Prostate gland (tissue), 2 donors: ENCODE data around the gene PPP1R37. TPM values are rescaled to one million over a fixed set of nuclear protein-coding genes. Genes with fewer than 3 reads are reported as not detected.

Experiments
- DNase-seq: peaks from one replicate; pipeline ENCODE4 v3.0.0-alpha.2; 2019; ENCODE audit warnings: low spot score
- H3K27ac ChIP-seq, 2 donors: fragments of 200-600 bp; sonication (generic); 2 replicates each; pipeline ENCODE4 v1.5.1; 2017 to 2019
- H3K27me3 ChIP-seq: fragments of 200-600 bp; sonication (generic); replicated peaks from 2 replicates; pipeline ENCODE4 v1.5.1; 2019; ENCODE audit not compliant: insufficient read depth
- H3K36me3 ChIP-seq, 2 donors: fragments of 200-600 bp; sonication (generic); 1 replicate in 1 of 2; 2 replicates in 1 of 2; pipeline versions ENCODE4 v1.5.1 to v1.8.1; 2017 to 2019
- H3K4me1 ChIP-seq: fragments of 200-600 bp; sonication (generic); replicated peaks from 2 replicates; pipeline ENCODE4 v1.5.1; 2019
- H3K4me3 ChIP-seq, 2 donors: fragments of 200-600 bp; sonication (generic); 2 replicates each; pipeline ENCODE4 v1.5.1; 2017 to 2019
- H3K9me3 ChIP-seq: fragments of 200-600 bp; sonication (generic); 2 replicates; pipeline ENCODE4 v1.5.1; 2017
- CTCF ChIP-seq, 4 experiments: fragments of 200-600 bp in 2 of 4; fragments of 450-650 bp in 2 of 4; sonication (generic) in 2 of 4; IDR thresholded peaks; 1 replicate in 3 of 4; 2 replicates in 1 of 4; pipeline ENCODE4 v1.5.1; 2016 to 2019; ENCODE audit warnings: antibody characterized with exemption in 4 of 4, mild to moderate bottlenecking in 2 of 4, moderate library complexity in 2 of 4
- POLR2A ChIP-seq: fragments of 450-650 bp; IDR thresholded peaks from one replicate; pipeline ENCODE4 v1.6.1; 2016; ENCODE audit warnings: antibody characterized with exemption, mild to moderate bottlenecking
- POLR2AphosphoS5 ChIP-seq: sonication (generic); formaldehyde crosslinking; IDR thresholded peaks from one replicate; pipeline ENCODE4 v1.6.1; 2017; ENCODE audit warnings: antibody characterized with exemption
- WGBS: methylation state at CpG from one replicate; pipeline ENCODE4 v1.1.5; 2018; 5-methylcytosine and 5-hydroxymethylcytosine counted together
- intact Hi-C: fragments of 100-400 bp; cut with DNase I; formaldehyde crosslinking; loops from one replicate; pipeline ENCODE4 v1.14.2; 2022
- total RNA-seq, 2 donors: library from RNA; depleted of rRNA; stranded (reverse); fragments of >200 nt; gene quantifications; one replicate each; pipeline ENCODE4 v1.1.0, GENCODE V29; 2016

PPP1R37 gene
- total RNA-seq, 2 donors from 2014 or later: 50.1 to 90.3 TPM

DNA sequence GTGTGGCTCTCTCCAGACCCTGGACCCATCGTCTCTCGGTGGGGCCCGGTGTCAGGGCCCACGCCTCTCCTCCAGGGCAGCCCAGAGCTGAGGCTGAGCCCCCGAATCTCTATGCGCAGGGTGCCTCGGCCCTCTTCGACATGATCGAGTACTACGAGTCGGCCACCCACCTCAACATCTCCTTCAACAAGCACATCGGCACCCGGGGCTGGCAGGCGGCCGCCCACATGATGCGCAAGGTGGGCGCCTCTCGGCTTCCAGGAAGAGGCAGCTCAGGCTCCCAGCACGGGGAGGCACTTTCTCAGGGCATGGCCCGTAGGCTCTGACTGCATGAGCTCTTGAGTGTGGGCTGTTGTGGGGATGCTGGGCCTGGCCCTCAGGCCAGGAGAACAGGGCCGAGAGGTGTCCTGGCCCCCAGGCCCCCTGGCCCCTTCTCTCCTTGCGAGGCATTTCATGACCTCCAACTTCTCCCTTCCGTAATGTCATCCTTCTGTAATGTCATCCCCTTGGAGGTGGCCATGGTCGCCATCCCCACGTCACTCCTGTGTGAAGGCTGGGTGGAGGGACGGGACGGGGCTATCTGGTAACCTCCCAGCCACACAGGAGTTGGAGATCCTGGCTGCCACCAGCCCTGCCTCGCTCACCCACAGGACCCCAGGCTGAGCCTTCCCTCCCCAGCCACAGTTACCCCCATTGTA lies 48.4 kb downstream of the PPP1R37 start:
- Histone ChIP-seq H3K36me3 (peaks cover 0 to 13% of the 10 kb centered on the region in 2 donors), H3K4me1 (no peaks in the 10 kb centered on the region), H3K4me3 (no peak overlapping the region), H3K27ac (no peak overlapping the region), H3K27me3 (no peaks in the 10 kb centered on the region), H3K9me3 (no peaks in the 10 kb centered on the region)
- 94% methylated on average over 28 of the region's 28 CpGs for WGBS
- TF ChIP-seq POLR2A: no peak
- no peak for TF ChIP-seq POLR2AphosphoS5
- TF ChIP-seq CTCF (IDR thresholded peaks at IDR 0.05): no peak
- intact Hi-C loops: no loop called here
- DNase-seq: no peak

DNA sequence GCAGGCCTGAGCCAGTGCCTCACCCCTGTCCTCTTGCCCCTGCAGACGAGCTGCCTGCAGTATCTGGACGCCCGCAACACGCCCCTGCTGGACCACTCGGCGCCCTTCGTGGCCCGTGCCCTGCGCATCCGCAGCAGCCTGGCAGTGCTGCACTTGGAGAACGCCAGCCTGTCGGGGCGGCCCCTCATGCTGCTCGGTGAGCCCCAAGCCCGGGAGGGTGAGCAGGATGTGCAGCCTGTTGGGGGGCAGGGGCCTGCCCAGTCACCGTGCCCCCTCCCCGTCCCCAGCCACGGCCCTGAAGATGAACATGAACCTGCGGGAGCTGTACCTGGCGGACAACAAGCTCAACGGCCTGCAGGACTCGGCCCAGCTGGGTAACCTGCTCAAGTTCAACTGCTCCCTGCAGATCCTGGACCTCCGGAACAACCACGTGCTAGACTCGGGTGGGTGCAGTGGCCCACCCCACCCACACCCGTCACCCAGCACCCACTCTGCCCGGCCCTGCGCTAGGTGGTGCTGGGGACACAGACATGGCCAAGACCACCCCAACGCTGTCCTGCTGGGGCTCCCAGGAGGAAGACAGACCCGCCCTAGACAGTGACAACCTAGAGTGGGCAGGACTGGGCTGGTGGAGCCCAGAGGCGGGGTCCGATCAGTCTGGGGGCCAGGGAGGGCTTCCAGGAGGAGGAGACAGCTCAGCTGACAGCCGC lies 49.2 kb downstream of the PPP1R37 start:
- no peak overlapping the region for H3K27ac ChIP-seq
- intact Hi-C loops: no loop called here
- no peaks in the 10 kb centered on the region for H3K9me3 ChIP-seq
- no peaks in the 10 kb centered on the region for H3K4me1 ChIP-seq
- DNase-seq: no peak
- H3K27me3 ChIP-seq: no peaks in the 10 kb centered on the region
- WGBS: 94% methylated on average over 29 of the region's 33 CpGs
- H3K36me3 ChIP-seq: peaks cover 0 to 13% of the 10 kb centered on the region in 2 donors
- H3K4me3 ChIP-seq: no peak overlapping the region
- no peak for TF ChIP-seq CTCF (IDR thresholded peaks at IDR 0.05)

DNA sequence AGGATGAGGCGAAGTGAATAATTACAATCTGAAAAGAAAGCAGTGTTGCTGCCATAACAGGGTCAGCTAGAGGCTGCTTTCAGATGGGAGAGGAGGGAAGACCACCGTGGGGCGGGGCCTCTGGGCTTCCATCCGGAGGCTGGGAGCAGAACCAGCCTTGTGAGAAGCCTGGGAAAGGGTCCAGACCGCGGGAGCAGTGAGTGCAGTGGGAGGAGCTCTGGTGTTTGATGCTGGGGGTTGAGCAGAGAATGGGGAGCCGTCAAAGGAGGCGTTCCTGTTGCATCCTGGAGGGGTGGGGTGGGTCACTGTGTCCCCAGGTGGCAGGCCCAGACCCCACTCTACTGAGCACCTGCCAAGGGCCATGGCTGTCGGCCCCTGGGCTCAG lies 49.7 kb downstream of the PPP1R37 start:
- 60% methylated on average over 9 of the region's 9 CpGs for WGBS
- intact Hi-C loops: no loop called here
- TF ChIP-seq CTCF (IDR thresholded peaks at IDR 0.05): no peak
- no peak for TF ChIP-seq POLR2AphosphoS5
- no peak for TF ChIP-seq POLR2A

GRCh38 chr19:45144431-45145269 lies 51.7 kb downstream of the PPP1R37 start:
- intact Hi-C loops: no loop called here
- H3K27me3 ChIP-seq: no peaks in the 10 kb centered on the region
- H3K36me3 ChIP-seq: peaks cover 0 to 13% of the 10 kb centered on the region in 2 donors
- H3K4me1 ChIP-seq: no peaks in the 10 kb centered on the region
- WGBS: 94% methylated on average over 53 of the region's 53 CpGs
- H3K4me3 ChIP-seq: no peak overlapping the region
- H3K27ac ChIP-seq: no peak overlapping the region
- H3K9me3 ChIP-seq: no peaks in the 10 kb centered on the region
- no peak for DNase-seq
- TF ChIP-seq POLR2AphosphoS5: no peak
- TF ChIP-seq POLR2A: no peak
- TF ChIP-seq CTCF (IDR thresholded peaks at IDR 0.05): no peak

More for the DNA sequence above, 49.7 kb downstream of the PPP1R37 start:
- no peak for DNase-seq
- Histone ChIP-seq H3K27me3 (no peaks in the 10 kb centered on the region), H3K9me3 (no peaks in the 10 kb centered on the region), H3K36me3 (peaks cover 0 to 13% of the 10 kb centered on the region in 2 donors), H3K27ac (no peak overlapping the region), H3K4me1 (no peaks in the 10 kb centered on the region), H3K4me3 (no peak overlapping the region)
